C4-2B (cell line): ENCODE data around the gene PDE4D.

Experiments used
- H3K27ac ChIP-seq: fragments of 450-650 bp; 2 replicates; pipeline ENCODE4 v1.5.1; 2017
- ZFX ChIP-seq: fragments of 450-650 bp; IDR thresholded peaks from 2 replicates; pipeline ENCODE4 v1.6.1; 2017
- TF ChIP-seq, protein P1 (sequence below): fragments of 450-650 bp; conservative IDR thresholded peaks from 2 replicates; pipeline ENCODE4 v1.5.1; 2017; ENCODE audit warnings: mild to moderate bottlenecking

Gene PDE4D

DNA sequence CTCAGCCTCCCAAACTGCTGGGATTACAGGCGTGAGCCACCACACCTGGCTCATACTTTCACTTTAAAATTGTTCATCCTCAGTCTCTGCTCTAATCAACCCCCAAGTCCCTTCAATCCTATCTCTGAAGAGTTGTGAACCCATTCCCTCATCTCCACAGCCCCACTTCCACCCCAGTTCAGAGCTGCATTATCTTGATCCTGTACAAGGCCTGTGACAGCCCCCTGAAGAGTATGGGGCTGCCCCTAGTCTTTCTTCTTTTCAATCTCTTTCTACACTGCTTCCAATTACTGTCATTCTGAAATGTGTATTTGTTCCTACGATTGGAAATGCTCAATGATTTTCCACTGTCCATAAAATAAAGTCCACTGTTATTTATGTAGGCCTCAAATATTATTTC, 722.4 kb downstream of the PDE4D start:
- H3K27ac ChIP-seq, result no peak overlapping the region
- TF ChIP-seq, protein P1, sequence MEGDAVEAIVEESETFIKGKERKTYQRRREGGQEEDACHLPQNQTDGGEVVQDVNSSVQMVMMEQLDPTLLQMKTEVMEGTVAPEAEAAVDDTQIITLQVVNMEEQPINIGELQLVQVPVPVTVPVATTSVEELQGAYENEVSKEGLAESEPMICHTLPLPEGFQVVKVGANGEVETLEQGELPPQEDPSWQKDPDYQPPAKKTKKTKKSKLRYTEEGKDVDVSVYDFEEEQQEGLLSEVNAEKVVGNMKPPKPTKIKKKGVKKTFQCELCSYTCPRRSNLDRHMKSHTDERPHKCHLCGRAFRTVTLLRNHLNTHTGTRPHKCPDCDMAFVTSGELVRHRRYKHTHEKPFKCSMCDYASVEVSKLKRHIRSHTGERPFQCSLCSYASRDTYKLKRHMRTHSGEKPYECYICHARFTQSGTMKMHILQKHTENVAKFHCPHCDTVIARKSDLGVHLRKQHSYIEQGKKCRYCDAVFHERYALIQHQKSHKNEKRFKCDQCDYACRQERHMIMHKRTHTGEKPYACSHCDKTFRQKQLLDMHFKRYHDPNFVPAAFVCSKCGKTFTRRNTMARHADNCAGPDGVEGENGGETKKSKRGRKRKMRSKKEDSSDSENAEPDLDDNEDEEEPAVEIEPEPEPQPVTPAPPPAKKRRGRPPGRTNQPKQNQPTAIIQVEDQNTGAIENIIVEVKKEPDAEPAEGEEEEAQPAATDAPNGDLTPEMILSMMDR, result no peak

DNA sequence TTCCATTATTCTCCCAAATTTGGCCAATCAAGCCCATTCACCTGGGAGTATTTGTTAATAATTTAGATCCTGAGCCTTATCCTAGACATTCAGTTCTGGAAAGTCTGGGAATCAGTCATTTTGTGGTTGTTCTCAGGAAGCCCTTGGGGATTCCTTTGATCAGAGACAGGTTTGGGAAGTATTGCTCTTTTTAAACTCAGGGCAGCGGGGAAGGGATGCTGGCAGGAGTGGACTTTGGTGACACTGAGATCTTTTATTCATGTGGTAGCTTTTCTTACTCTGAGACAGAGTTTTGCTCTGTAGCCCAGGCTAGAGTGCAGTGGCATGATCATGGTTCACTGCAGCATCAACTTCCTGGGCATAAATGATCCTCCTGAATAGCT, 723.8 kb downstream of the PDE4D start:
- TF ChIP-seq, protein P1, result no peak
- no peak for TF ChIP-seq ZFX
- H3K27ac ChIP-seq, result no peak overlapping the region

DNA sequence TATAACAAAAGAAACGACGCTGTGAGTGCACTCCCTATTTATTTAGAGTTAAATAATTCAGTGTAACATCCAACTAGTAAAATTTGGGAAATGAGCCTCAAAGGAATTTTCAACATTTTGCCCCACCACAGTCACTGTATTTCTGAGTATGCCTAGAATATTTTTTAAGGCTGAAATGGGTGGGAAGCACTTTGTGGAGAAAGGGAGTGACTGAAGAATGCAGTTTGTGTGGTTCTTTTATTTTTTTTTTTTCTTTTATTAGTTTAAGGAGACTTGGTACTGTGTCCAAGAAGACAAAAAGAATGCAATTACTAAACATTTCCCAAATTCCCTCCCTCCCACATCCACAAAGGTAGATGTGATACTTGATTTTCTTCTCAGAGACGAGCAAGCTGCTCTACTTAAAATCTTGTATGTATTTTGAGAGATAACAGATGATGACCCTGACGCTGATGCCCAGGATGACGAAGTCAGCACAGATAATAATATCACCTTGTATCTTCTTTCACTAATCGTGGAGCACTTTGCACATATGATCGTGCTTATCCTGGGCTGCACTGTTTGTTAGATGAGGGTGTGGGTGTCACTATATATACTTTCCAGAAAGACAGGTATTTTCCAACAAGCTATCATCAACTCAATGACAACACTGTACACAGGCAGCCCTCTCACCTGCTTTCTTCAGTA, 724.3 kb downstream of the PDE4D start:
- H3K27ac ChIP-seq, result no peak overlapping the region
- TF ChIP-seq ZFX, result no peak
- TF ChIP-seq, protein P1, result no peak

DNA sequence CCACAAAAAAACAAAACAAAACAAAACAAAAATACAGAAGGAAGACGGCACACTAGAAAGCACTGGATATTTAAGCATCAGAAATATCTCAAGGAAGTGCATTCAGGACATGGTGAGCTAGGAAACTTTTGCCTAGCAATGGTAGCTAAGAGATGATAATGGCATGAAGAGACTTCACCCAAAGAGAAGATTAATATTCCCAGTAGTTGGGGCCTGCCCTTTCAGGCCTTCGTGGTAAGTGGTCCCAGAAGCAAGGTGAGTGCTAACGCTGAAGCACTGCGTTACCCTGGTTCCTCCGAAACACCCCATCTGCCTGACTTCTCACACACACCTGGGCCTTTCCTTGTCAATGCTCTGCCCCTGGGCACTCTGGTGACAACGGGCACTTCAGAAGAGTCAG, 725.5 kb downstream of the PDE4D start:
- TF ChIP-seq ZFX, result no peak
- TF ChIP-seq, protein P1, result no peak
- no peak overlapping the region for H3K27ac ChIP-seq

DNA sequence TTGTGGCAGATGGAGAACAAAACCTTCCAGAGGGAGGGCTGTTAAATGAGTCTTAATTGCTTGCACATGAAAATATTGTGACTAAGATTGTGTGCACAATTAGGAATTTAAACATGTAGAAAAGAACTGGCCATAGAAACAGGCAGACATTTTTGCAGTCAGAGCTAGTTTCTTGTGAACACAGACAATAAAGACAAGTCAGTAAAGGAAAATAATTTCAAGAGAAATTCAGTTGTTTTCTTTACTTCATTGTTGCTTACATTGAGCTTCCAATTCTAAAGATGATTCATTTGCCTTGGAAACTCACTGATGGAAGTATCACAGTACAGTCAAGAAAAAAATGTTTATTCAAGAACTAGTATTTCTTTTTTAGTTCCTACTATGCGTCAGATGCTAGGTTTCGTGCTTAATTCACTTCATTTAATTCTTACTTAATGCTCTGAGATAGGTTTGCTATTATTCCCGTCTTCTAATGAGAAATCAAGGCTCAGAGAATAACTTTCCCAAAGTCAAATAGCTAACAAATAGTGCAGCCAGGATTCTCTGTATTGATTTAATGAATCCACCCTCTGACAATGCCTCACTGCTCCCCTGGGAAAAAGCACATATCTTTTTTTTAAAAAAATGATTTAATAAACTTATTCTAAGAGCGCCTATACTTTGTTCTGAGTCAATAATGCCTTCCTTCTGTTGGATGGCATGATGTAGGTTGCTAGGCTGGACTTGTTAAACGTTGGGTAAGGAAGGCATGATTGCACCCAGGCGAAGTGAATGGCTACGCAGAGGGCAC, 729.3 kb downstream of the PDE4D start:
- H3K27ac ChIP-seq, result no peak overlapping the region
- no peak for TF ChIP-seq ZFX
- TF ChIP-seq, protein P1, result no peak

DNA sequence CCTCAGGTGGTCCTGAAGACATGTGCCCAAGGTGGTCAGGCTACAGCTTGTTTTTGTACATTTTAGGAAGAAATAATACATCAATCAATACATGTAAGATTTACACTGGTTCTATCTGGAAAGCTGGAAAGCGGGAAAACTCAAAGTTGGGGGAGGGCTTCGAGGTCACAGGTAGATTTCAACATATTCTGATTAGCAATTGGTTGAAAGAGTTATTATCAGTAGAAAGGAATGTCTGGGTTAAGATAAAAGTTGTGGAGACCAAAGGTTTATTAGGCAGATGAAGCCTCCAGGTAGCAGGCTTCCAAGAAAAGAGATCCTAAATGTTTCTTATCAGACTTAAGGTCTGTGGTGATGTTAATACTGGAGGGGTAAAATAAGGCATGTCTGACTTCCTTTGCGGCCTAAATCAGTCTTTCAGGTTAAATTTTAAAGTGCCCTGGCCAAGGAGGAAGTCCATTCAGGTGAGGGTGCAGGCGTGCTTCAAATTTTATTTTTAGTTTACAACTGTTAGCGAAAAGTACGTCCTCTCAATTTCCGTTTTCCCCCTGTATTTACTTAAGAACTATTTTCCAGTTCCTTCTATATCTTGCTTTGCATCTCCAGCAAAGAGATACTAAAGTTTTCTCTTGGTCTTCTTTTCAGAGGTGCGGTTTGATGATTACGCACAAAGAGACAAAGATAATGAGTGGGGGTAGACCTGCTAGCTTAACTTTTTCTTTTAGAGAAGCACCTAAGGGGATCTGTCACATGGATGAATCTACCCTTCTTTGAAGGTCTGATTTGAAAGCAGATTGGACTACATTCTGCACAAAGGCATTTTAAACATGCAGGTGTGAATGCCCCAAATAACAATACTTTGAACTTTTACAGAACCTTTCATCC, 732.1 kb downstream of the PDE4D start:
- TF ChIP-seq ZFX, result no peak
- TF ChIP-seq, protein P1, result no peak
- no peak overlapping the region for H3K27ac ChIP-seq
